ENCODE results near the gene EFHC1. TPM values are rescaled to one million over a fixed set of nuclear protein-coding genes. Genes with fewer than 3 reads are reported as not detected.

Gene EFHC1
- total and polyA plus RNA-seq, 8 donors = 14.6 to 73.0 (median 53.1) TPM

GRCh38 chr6:52545406-52546119 lies 125.4 kb downstream of the EFHC1 start:
- H3K27ac ChIP-seq = peak overlapping the region; percentile 6 to 18
- DNase-seq (no peak), ATAC-seq (no peak)
- H3K4me3 ChIP-seq = no peak overlapping the region
- no peak for TF ChIP-seq CTCF (IDR thresholded peaks at IDR 0.05)
- no peaks in the 10 kb centered on the region for H3K36me3 ChIP-seq
- no peaks in the 10 kb centered on the region for H3K9me3 ChIP-seq
- peaks cover 7 to 40% of the 10 kb centered on the region in 2 donors for H3K4me1 ChIP-seq
- H3K27me3 ChIP-seq = no peaks in the 10 kb centered on the region
- intact Hi-C loops (cut with DNase I) = no loop called here

GRCh38 chr6:52546192-52546591 lies 126.0 kb downstream of the EFHC1 start:
- Histone ChIP-seq H3K9me3 (no peaks in the 10 kb centered on the region), H3K27me3 (no peaks in the 10 kb centered on the region), H3K4me3 (no peak overlapping the region), H3K4me1 (peaks cover 12 to 46% of the 10 kb centered on the region in 2 donors), H3K36me3 (no peaks in the 10 kb centered on the region), H3K27ac (no peak overlapping the region)
- TF ChIP-seq CTCF (IDR thresholded peaks at IDR 0.05) = no peak
- intact Hi-C loops (cut with DNase I) = no loop called here
- no peak for DNase-seq
- no peak for ATAC-seq

- Histone ChIP-seq H3K9me3 (no peaks in the 10 kb centered on the region), H3K4me1 (peaks cover 17 to 51% of the 10 kb centered on the region in 2 donors), H3K4me3 (no peak overlapping the region), H3K27me3 (no peaks in the 10 kb centered on the region), H3K27ac (no peak overlapping the region), H3K36me3 (no peaks in the 10 kb centered on the region)
- DNase-seq (no peak), ATAC-seq (no peak)
- intact Hi-C loops (cut with DNase I) = no loop called here
- TF ChIP-seq CTCF (IDR thresholded peaks at IDR 0.05) = no peak
Measured at GRCh38 chr6:52546678-52547077, 126.5 kb downstream of the EFHC1 start.

- H3K9me3 ChIP-seq = no peaks in the 10 kb centered on the region
- no peak for TF ChIP-seq CTCF (IDR thresholded peaks at IDR 0.05)
- H3K4me1 ChIP-seq = peaks cover 27 to 62% of the 10 kb centered on the region in 2 donors
- H3K4me3 ChIP-seq = no peak overlapping the region
- no peak for ATAC-seq
- DNase-seq = no peak
- H3K27ac ChIP-seq = no peak overlapping the region
- no peaks in the 10 kb centered on the region for H3K27me3 ChIP-seq
- no peaks in the 10 kb centered on the region for H3K36me3 ChIP-seq
- intact Hi-C loops (cut with DNase I) = no loop called here
Measured at GRCh38 chr6:52547647-52548352, 127.7 kb downstream of the EFHC1 start.

GRCh38 chr6:52548353-52548713 lies 128.2 kb downstream of the EFHC1 start:
- ATAC-seq (no peak), DNase-seq (no peak)
- Histone ChIP-seq H3K36me3 (no peaks in the 10 kb centered on the region), H3K4me1 (peaks cover 27 to 59% of the 10 kb centered on the region in 2 donors), H3K27me3 (no peaks in the 10 kb centered on the region), H3K9me3 (no peaks in the 10 kb centered on the region), H3K4me3 (no peak overlapping the region), H3K27ac (no peak overlapping the region)
- no peak for TF ChIP-seq CTCF (IDR thresholded peaks at IDR 0.05)
- intact Hi-C loops (cut with DNase I) = no loop called here
